Measurements from ENCODE around the gene PTPRN2. TPM values are rescaled to one million over a fixed set of nuclear protein-coding genes. Genes with fewer than 3 reads are reported as not detected.

Gene PTPRN2
- total and polyA plus RNA-seq, 2 donors (not counting 1 experiment from before 2014, with no cell fraction given), result 0.54 to 1.2 TPM

- Histone ChIP-seq H3K4me2 (ENCODE audit: extremely low read depth, insufficient read depth, low read length) (no peak overlapping the region), H3K27me3 (ENCODE audit: control insufficient read depth, insufficient read depth, low read length) (no peaks in the 10 kb centered on the region), H3K4me1 (ENCODE audit: control insufficient read depth, extremely low read depth, insufficient read depth, low read length) (no peaks in the 10 kb centered on the region), H3K9me3 (ENCODE audit: control insufficient read depth, insufficient read depth, low read depth, low read length) (no peaks in the 10 kb centered on the region), H4K20me1 (ENCODE audit: control insufficient read depth, extremely low read depth, insufficient read depth, low read length) (no peaks in the 10 kb centered on the region), H3K79me2 (ENCODE audit: control insufficient read depth, insufficient read depth, low read length) (no peaks in the 10 kb centered on the region), H3K9ac (ENCODE audit: insufficient read depth, low read length) (no peak overlapping the region), H3K36me3 (ENCODE audit: control insufficient read depth, insufficient read depth, low read length) (no peaks in the 10 kb centered on the region), H3K27ac (ENCODE audit: insufficient read depth, low read length) (no peak overlapping the region), H2AFZ (ENCODE audit: low read length) (no peak overlapping the region), H3K4me3 (replicated peaks in 1 of 4; ENCODE audit: control extremely low read depth in 1 of 4, insufficient read depth in 1 of 4, low read depth in 3 of 4, low read length in 4 of 4) (no peak overlapping the region)
- TF ChIP-seq EZH2 (IDR thresholded peaks at IDR 0.05; ENCODE audit: low read length, missing control alignments), result no peak
- TF ChIP-seq, protein P1, sequence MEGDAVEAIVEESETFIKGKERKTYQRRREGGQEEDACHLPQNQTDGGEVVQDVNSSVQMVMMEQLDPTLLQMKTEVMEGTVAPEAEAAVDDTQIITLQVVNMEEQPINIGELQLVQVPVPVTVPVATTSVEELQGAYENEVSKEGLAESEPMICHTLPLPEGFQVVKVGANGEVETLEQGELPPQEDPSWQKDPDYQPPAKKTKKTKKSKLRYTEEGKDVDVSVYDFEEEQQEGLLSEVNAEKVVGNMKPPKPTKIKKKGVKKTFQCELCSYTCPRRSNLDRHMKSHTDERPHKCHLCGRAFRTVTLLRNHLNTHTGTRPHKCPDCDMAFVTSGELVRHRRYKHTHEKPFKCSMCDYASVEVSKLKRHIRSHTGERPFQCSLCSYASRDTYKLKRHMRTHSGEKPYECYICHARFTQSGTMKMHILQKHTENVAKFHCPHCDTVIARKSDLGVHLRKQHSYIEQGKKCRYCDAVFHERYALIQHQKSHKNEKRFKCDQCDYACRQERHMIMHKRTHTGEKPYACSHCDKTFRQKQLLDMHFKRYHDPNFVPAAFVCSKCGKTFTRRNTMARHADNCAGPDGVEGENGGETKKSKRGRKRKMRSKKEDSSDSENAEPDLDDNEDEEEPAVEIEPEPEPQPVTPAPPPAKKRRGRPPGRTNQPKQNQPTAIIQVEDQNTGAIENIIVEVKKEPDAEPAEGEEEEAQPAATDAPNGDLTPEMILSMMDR (conservative IDR thresholded peaks at IDR 0.05 in 1 of 2, IDR thresholded peaks at IDR 0.05 in 1 of 2; ENCODE audit: low read depth in 1 of 2, low read length in 2 of 2), result no peak
- DNase-seq (ENCODE audit: low read depth in 2 of 2), result no peak
Observed at GRCh38 chr7:157755741-157756140, 831.9 kb downstream of the PTPRN2 start.

DNA sequence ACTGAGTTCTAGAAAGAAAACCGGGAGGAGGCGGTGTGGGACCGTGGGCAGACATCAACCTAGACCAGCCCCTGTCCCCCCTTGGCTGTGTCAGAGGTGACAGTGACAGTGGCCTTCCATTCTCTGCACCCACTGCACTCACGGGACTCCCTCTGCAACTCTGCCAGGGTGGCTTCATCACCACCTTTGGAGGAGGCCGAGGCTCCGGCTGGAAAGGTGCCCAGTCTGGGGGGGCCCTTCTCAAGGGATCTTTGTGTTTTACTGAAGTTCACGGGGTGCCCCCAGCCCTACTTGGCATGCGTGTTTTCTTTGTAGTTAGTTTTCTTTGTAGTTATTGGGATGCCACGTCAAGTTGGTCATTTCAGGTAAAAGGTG, 833.2 kb downstream of the PTPRN2 start:
- H3K4me3 ChIP-seq (replicated peaks in 1 of 4; ENCODE audit: control extremely low read depth in 1 of 4, insufficient read depth in 1 of 4, low read depth in 3 of 4, low read length in 4 of 4), result no peak overlapping the region
- no peak overlapping the region for H2AFZ ChIP-seq (ENCODE audit: low read length)

DNA sequence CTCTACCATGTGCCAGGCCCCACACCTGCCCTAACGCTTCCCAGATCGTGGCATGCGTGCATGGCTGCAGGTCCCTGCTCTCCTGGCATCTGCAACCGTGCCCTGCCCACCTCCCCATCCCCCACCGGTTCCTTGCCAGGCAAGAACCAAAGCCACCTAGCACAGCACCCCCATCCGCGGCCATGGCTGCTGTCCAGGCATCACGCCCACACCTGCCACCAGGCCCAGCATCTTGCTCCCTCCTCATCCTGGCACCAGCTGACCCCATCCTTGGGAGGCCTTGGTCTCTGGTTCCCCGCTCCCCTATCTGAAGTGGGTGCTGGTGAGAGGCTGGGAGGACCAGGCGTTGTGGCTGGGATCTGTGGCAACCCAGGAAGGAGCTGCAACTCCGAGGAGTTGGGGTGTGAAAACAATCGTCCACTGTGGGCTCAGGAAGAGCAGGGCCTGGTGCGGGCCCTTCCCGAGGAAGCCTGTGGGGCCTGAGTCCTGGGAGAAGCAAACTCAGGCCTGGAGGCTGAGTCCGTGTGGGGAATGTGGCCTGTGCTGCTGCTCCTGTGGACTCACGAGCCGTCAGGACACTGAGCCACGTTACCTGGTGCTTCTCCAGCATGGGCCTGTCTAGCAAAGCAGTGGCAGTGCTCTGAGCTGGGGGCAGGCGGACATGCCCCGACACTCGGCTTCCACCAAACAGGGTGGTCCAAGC, 833.8 kb downstream of the PTPRN2 start:
- no peaks in the 10 kb centered on the region for H3K36me3 ChIP-seq (ENCODE audit: control insufficient read depth, insufficient read depth, low read length)
- no peak overlapping the region for H3K27ac ChIP-seq (ENCODE audit: insufficient read depth, low read length)
- no peaks in the 10 kb centered on the region for H3K4me1 ChIP-seq (ENCODE audit: control insufficient read depth, extremely low read depth, insufficient read depth, low read length)
- TF ChIP-seq, protein P1 (conservative IDR thresholded peaks at IDR 0.05 in 1 of 2, IDR thresholded peaks at IDR 0.05 in 1 of 2; ENCODE audit: low read depth in 1 of 2, low read length in 2 of 2), result no peak
- TF ChIP-seq EZH2 (IDR thresholded peaks at IDR 0.05; ENCODE audit: low read length, missing control alignments), result no peak
- H3K9me3 ChIP-seq (ENCODE audit: control insufficient read depth, insufficient read depth, low read depth, low read length), result no peaks in the 10 kb centered on the region
- H3K27me3 ChIP-seq (ENCODE audit: control insufficient read depth, insufficient read depth, low read length), result no peaks in the 10 kb centered on the region
- H3K9ac ChIP-seq (ENCODE audit: insufficient read depth, low read length), result no peak overlapping the region
- no peak overlapping the region for H3K4me3 ChIP-seq (replicated peaks in 1 of 4; ENCODE audit: control extremely low read depth in 1 of 4, insufficient read depth in 1 of 4, low read depth in 3 of 4, low read length in 4 of 4)
- no peak overlapping the region for H2AFZ ChIP-seq (ENCODE audit: low read length)
- H3K4me2 ChIP-seq (ENCODE audit: extremely low read depth, insufficient read depth, low read length), result no peak overlapping the region
- DNase-seq (ENCODE audit: low read depth in 2 of 2), result no peak
- no peaks in the 10 kb centered on the region for H4K20me1 ChIP-seq (ENCODE audit: control insufficient read depth, extremely low read depth, insufficient read depth, low read length)
- H3K79me2 ChIP-seq (ENCODE audit: control insufficient read depth, insufficient read depth, low read length), result no peaks in the 10 kb centered on the region

More for the DNA sequence above, 833.2 kb downstream of the PTPRN2 start:
- H4K20me1 ChIP-seq (ENCODE audit: control insufficient read depth, extremely low read depth, insufficient read depth, low read length), result no peaks in the 10 kb centered on the region
- H3K36me3 ChIP-seq (ENCODE audit: control insufficient read depth, insufficient read depth, low read length), result no peaks in the 10 kb centered on the region
- H3K9ac ChIP-seq (ENCODE audit: insufficient read depth, low read length), result no peak overlapping the region
- H3K4me2 ChIP-seq (ENCODE audit: extremely low read depth, insufficient read depth, low read length), result no peak overlapping the region
- no peak for TF ChIP-seq EZH2 (IDR thresholded peaks at IDR 0.05; ENCODE audit: low read length, missing control alignments)
- TF ChIP-seq, protein P1 (conservative IDR thresholded peaks at IDR 0.05 in 1 of 2, IDR thresholded peaks at IDR 0.05 in 1 of 2; ENCODE audit: low read depth in 1 of 2, low read length in 2 of 2), result no peak
- no peak overlapping the region for H3K27ac ChIP-seq (ENCODE audit: insufficient read depth, low read length)
- H3K79me2 ChIP-seq (ENCODE audit: control insufficient read depth, insufficient read depth, low read length), result no peaks in the 10 kb centered on the region
- H3K4me1 ChIP-seq (ENCODE audit: control insufficient read depth, extremely low read depth, insufficient read depth, low read length), result no peaks in the 10 kb centered on the region
- no peaks in the 10 kb centered on the region for H3K9me3 ChIP-seq (ENCODE audit: control insufficient read depth, insufficient read depth, low read depth, low read length)
- DNase-seq (ENCODE audit: low read depth in 2 of 2), result no peak
- no peaks in the 10 kb centered on the region for H3K27me3 ChIP-seq (ENCODE audit: control insufficient read depth, insufficient read depth, low read length)

All from fibroblast of lung (primary cell).